NT2/D1 (cell line): ENCODE measurements around the gene KRTAP4-6.
"Not testable (repeated sequence)": the region's sequence is repeated elsewhere in the genome, so short reads cannot be mapped to it uniquely, and the experiment has no call there.

Experiments
- DNase-seq: peaks from one replicate; pipeline ENCODE4 v3.0.0-alpha.2; 2011; ENCODE audit warnings: low read depth, low spot score
- H3K27me3 ChIP-seq: 2 replicates; pipeline ENCODE4 v1.6.0; 2011; ENCODE audit warnings: mild to moderate bottlenecking; ENCODE audit not compliant: insufficient read length, insufficient read depth
- H3K36me3 ChIP-seq: 2 replicates; pipeline ENCODE4 v1.6.1; 2011; ENCODE audit warnings: mild to moderate bottlenecking, low read length, mixed read lengths; ENCODE audit not compliant: insufficient read depth, insufficient read length
- H3K4me1 ChIP-seq: 2 replicates; pipeline ENCODE4 v1.5.1; 2011; ENCODE audit not compliant: insufficient read depth, insufficient read length
- H3K4me3 ChIP-seq: 2 replicates; pipeline ENCODE4 v1.5.1; 2011; ENCODE audit warnings: low read depth; ENCODE audit not compliant: insufficient read length
- H3K9ac ChIP-seq: 2 replicates; pipeline ENCODE4 v1.6.0; 2011; ENCODE audit warnings: low read depth; ENCODE audit not compliant: insufficient read length
- H3K9me3 ChIP-seq: 2 replicates; pipeline ENCODE4 v1.5.1; 2011; ENCODE audit warnings: mild to moderate bottlenecking, low read length; ENCODE audit not compliant: insufficient read depth
- SUZ12 ChIP-seq: IDR thresholded peaks from 2 replicates; pipeline ENCODE4 v1.6.1; 2011; ENCODE audit not compliant: insufficient read length, insufficient read depth; ENCODE audit errors: extremely low read depth
- YY1 ChIP-seq: IDR thresholded peaks from 2 replicates; pipeline ENCODE4 v1.6.1; 2011; ENCODE audit not compliant: insufficient read length, insufficient read depth
- ZNF274 ChIP-seq: IDR thresholded peaks from 2 replicates; pipeline ENCODE4 v1.6.1; 2011; ENCODE audit warnings: mild to moderate bottlenecking, low read depth, low read length

Gene KRTAP4-6

DNA sequence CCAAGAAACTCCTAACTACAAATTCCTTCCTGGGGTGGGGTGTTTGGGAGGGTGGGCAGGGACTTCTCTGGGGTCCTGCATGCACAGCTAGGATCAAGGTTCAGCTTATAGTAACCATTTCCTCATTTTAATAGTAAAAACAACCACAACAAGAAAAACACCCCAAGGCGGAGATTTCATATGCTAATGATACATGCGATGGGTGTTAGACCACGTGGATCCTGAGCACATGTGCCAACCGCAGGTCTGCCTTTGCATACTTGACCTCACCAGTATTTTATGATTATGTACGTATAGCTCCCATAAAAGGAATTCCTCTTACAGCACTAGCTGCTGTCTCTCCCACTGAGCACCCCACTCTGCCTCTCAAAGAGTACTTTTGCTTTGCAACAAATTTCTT is 24.0 kb downstream of the KRTAP4-6 start:
- no peak for DNase-seq
- Histone ChIP-seq H3K9ac (no peak overlapping the region), H3K4me1 (peaks cover 2% of the 10 kb centered on the region)

GRCh38 chr17:41111151-41111885 is 29.0 kb downstream of the KRTAP4-6 start:
- no peak for TF ChIP-seq SUZ12
- no peak for TF ChIP-seq YY1
- no peak for TF ChIP-seq ZNF274
- no peak for DNase-seq
- H3K4me3 ChIP-seq = no peak overlapping the region
- no peaks in the 10 kb centered on the region for H3K27me3 ChIP-seq
- H3K36me3 ChIP-seq = no peaks in the 10 kb centered on the region
- H3K4me1 ChIP-seq = peaks cover 2% of the 10 kb centered on the region
- H3K9ac ChIP-seq = no peak overlapping the region
- peaks cover 44% of the 10 kb centered on the region for H3K9me3 ChIP-seq

More for the DNA sequence above, 24.0 kb downstream of the KRTAP4-6 start:
- Histone ChIP-seq H3K27me3 (no peaks in the 10 kb centered on the region), H3K9me3 (peaks cover 33% of the 10 kb centered on the region), H3K36me3 (no peaks in the 10 kb centered on the region), H3K4me3 (no peak overlapping the region)
- no peak for TF ChIP-seq YY1
- no peak for TF ChIP-seq ZNF274
- no peak for TF ChIP-seq SUZ12

DNA sequence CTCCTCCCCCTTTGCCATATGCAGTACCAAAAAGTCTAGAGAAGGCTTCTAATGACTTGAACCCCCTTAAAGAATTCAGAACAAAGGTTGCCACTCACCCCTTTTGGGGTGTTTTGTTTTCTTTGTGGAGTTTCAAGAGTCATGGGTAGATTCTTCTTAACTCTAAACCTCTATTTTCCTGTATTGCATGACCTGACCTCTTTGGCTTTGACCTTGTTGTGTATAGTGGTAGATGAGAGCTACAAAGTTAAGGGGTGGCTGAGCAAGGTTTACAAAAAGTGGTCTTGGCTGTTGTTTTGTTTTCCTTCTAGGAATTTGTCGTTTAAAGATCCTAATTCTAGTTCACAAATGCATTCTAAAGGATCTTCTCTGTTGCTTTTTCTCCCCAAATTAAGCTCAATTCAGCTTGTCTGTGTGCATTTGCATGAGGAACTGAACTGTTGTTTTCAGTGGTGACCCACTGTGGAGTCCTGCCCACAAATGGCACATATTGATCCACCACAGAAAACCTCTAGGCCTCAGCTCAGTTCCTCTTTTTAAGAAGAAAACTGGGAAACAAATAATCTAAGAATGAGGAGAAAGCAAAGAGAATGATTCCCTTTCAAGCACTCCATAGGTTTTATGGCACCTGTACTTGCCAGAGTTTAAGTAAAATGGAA is 31.5 kb downstream of the KRTAP4-6 start:
- H3K27me3 ChIP-seq, H3K4me1 ChIP-seq: not testable (repeated sequence)

DNA sequence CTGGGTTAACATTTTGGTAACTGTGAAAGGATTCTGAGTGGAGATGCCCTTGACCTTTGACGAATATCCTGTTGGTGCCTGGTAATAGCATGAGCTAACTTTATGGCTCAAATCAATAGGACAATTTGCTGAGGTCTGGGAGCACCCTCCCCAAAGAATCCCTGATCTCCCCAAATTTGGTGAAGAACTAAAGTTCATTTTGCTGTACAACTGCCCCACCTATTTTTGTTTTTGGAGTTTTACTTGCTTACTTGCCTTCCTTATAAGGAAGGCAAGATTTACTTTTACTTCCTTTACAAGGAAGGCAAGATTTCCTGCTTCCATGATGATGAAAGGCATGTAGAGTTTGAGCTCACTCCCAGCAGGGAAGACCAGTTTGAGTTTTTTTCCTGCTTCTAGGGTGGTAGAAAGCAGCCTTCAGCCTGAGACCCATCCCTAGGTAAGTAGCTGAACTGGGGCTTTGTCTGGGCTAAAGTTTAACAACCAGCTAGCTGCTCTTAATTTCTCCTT is 32.3 kb downstream of the KRTAP4-6 start:
- no peak overlapping the region for H3K4me3 ChIP-seq
- H3K36me3 ChIP-seq = no peaks in the 10 kb centered on the region
- no peak for TF ChIP-seq YY1
- TF ChIP-seq SUZ12 = no peak
- TF ChIP-seq ZNF274 = no peak
- no peak for DNase-seq
- no peak overlapping the region for H3K9ac ChIP-seq
- no peaks in the 10 kb centered on the region for H3K27me3 ChIP-seq
- no peaks in the 10 kb centered on the region for H3K4me1 ChIP-seq
- peaks cover 27% of the 10 kb centered on the region for H3K9me3 ChIP-seq

More for the DNA sequence above, 31.5 kb downstream of the KRTAP4-6 start:
- H3K36me3 ChIP-seq, H3K9ac ChIP-seq, DNase-seq, H3K4me3 ChIP-seq: not testable (repeated sequence)
- H3K9me3 ChIP-seq = peaks cover 36% of the 10 kb centered on the region

GRCh38 chr17:41105347-41105746 is 35.0 kb downstream of the KRTAP4-6 start, which contains the start of gene KRTAP4-9:
TSS of gene KRTAP4-9 (plus strand) at chr17:41105389. CDS start at chr17:41105389, 0 bp downstream.
- H3K9me3 ChIP-seq, H3K36me3 ChIP-seq, H3K4me1 ChIP-seq, H3K4me3 ChIP-seq, H3K27me3 ChIP-seq, H3K9ac ChIP-seq, DNase-seq: not testable (repeated sequence)

DNA sequence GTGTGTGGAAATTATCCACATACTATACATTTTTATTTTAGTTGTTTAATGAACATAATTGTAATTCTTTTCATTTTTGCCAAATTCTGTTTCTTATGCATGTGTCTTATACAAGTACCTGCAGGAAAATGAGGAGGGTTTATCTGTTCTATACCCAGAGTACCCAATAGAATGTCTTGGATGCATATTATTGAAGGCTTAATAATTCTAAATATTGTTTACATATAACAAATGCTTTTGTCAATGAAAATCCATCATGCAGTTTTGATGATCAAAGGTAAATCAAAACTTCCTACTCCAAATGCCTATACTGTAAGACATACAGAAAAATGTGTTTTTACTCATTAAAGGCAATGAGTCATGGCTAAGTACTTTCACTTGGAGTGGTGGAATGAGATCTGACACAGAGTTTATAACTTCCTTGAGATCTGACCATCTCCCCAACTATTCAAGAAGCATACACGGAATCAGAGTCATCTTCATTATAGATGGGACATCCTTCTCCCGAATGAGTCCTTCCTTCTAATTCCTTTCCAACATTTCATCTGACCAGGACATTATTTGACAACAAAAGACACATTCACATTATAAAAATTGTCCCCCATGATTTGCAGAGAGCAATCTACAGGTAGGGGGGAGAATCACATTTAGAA is 35.8 kb downstream of the KRTAP4-6 start:
- H3K9me3 ChIP-seq, H3K36me3 ChIP-seq, DNase-seq, H3K27me3 ChIP-seq, H3K4me1 ChIP-seq, H3K9ac ChIP-seq, H3K4me3 ChIP-seq: not testable (repeated sequence)

DNA sequence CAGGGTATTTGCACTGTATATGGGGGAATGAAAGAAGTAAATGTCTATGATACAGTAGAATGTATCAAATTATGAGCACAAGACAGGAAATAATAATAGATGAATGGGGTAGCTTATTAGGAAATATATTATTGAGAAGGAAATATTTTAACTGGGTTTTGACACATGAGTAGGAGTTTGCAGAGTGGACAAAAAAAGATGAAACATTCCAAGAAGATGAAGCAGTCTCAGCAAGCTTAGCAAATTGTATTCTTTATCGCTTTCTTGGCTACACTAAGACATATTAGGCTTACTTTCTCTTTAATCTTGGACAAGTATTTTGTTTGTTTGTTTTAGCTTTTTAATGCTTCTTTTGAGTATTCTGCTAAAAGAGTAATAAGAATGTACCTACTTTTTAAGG is 36.4 kb downstream of the KRTAP4-6 start:
- no peak for DNase-seq
- H3K27me3 ChIP-seq = no peaks in the 10 kb centered on the region
- no peak for TF ChIP-seq ZNF274
- no peak for TF ChIP-seq YY1
- no peak overlapping the region for H3K4me3 ChIP-seq
- peaks cover 3% of the 10 kb centered on the region for H3K4me1 ChIP-seq
- no peaks in the 10 kb centered on the region for H3K36me3 ChIP-seq
- no peak overlapping the region for H3K9ac ChIP-seq
- H3K9me3 ChIP-seq = no peaks in the 10 kb centered on the region
